ENCODE results near the gene ERG. TPM values are rescaled to one million over a fixed set of nuclear protein-coding genes. Genes with fewer than 3 reads are reported as not detected.

Gene ERG
- total RNA-seq, 1 donor from 2014 or later, result not detected

- Mint-ChIP-seq H3K36me3 (ENCODE audit: insufficient read depth) (no peaks in the 10 kb centered on the region), H3K27me3 (peaks cover 9% of the 10 kb centered on the region), H3K4me3 (ENCODE audit: low read depth) (no peak overlapping the region), H3K9me3 (ENCODE audit: low read depth) (no peaks in the 10 kb centered on the region), H3K27ac (no peak overlapping the region), H3K4me1 (ENCODE audit: low read depth) (peaks cover 5% of the 10 kb centered on the region)
- TF ChIP-seq CTCF (IDR thresholded peaks at IDR 0.05; ENCODE audit: unreplicated experiment), result no peak
- DNase-seq (ENCODE audit: low spot score, unreplicated experiment), result no peak
These were observed 4.0 kb downstream of the ERG start for GRCh38 chr21:38494251-38494642.

DNA sequence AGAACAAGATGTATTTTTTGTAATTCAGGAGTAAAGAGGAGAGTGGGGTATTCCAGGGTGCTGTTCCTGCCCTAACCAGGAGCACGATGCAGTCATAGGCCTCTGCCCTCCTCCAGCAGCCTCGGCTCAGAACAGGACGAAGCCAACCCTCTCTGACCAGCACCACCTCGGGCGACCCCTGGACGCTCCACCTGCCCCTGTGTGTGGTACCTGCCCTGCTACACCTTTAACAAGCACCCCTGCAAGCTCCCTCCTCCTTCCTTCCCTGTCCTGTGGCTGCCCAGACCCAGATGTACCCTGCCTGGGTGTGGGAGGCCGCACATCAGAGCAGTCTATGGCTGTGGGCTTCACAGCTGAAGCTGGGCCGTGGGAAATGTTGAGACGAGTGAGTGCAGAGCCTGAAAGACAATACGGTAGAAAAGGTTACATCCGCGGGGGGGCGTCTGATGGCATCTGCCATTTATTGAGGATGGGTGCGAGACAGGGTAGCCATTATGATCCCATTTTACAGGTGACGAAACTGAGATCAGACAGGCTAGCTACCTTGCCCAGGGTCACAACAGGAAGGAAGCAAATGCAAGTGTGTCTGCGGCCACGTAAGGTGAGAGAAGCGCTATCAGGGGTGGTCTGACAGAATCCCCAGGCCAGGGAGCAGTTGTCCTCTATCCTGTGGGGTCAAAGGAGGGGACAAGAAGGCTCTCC, 4.6 kb downstream of the ERG start:
- H3K27ac Mint-ChIP-seq, result no peak overlapping the region
- no peaks in the 10 kb centered on the region for H3K36me3 Mint-ChIP-seq (ENCODE audit: insufficient read depth)
- no peak for TF ChIP-seq CTCF (IDR thresholded peaks at IDR 0.05; ENCODE audit: unreplicated experiment)
- no peak overlapping the region for H3K4me3 Mint-ChIP-seq (ENCODE audit: low read depth)
- no peak for DNase-seq (ENCODE audit: low spot score, unreplicated experiment)
- H3K9me3 Mint-ChIP-seq (ENCODE audit: low read depth), result no peaks in the 10 kb centered on the region
- peaks cover 9% of the 10 kb centered on the region for H3K27me3 Mint-ChIP-seq
- H3K4me1 Mint-ChIP-seq (ENCODE audit: low read depth), result peaks cover 11% of the 10 kb centered on the region

- Mint-ChIP-seq H3K27me3 (peaks cover 3% of the 10 kb centered on the region), H3K27ac (no peak overlapping the region), H3K9me3 (ENCODE audit: low read depth) (no peaks in the 10 kb centered on the region), H3K4me3 (ENCODE audit: low read depth) (no peak overlapping the region), H3K4me1 (ENCODE audit: low read depth) (peaks cover 22% of the 10 kb centered on the region), H3K36me3 (ENCODE audit: insufficient read depth) (no peaks in the 10 kb centered on the region)
- no peak for DNase-seq (ENCODE audit: low spot score, unreplicated experiment)
- TF ChIP-seq CTCF (IDR thresholded peaks at IDR 0.05; ENCODE audit: unreplicated experiment), result no peak
These were observed 6.3 kb downstream of the ERG start for GRCh38 chr21:38492007-38492406.

DNA sequence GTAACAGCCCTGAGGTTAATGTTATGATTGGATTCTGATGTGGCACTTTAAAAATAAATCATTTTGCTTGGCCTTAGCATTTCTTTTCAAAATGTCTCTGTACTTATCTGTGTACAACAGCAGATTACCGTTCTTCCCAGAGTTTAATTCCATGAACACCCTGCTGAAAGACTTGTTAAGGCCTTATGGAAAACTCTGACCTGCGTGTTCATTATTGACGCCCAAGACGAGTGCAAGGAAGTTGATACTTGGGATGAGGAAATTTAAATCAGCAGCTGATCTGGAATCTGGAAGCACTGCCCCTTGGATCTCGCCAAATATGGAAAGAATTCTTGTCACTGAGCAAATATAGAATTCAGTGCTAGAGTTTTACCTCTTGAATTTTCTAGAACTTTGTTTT, 6.7 kb downstream of the ERG start:
- H3K4me1 Mint-ChIP-seq (ENCODE audit: low read depth), result peaks cover 22% of the 10 kb centered on the region
- DNase-seq (ENCODE audit: low spot score, unreplicated experiment), result no peak
- no peaks in the 10 kb centered on the region for H3K9me3 Mint-ChIP-seq (ENCODE audit: low read depth)
- no peak overlapping the region for H3K27ac Mint-ChIP-seq
- H3K27me3 Mint-ChIP-seq, result peaks cover 3% of the 10 kb centered on the region
- TF ChIP-seq CTCF (IDR thresholded peaks at IDR 0.05; ENCODE audit: unreplicated experiment), result no peak
- no peak overlapping the region for H3K4me3 Mint-ChIP-seq (ENCODE audit: low read depth)
- H3K36me3 Mint-ChIP-seq (ENCODE audit: insufficient read depth), result no peaks in the 10 kb centered on the region

DNA sequence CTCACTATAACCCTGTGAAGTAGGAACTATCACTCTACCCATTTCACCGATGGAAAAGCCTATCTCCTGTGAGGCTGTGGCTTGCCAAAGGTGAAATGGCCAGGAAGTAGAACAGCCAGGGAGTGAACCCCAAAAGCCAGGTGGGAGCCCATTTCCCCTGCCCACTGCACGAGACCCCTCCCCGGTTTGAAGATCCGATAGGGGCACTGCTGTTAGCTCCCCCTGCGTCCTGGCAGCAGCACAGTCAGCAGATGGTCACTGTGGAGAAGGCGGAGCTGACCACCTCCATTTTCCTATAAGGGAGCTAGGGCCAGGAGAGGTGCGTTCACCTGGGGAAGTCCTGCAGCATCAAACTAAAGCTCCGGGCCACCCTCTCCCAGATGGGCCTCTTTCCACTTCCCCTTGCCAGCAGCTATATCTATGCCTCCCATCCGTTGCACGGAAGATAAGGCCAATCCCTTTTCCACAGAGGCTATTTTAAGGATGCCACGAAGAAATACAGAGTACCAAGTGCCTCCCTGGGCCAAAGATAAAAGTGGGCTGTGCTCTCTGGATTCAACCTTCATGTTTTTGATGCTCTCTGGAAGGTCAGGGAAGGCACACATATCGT, 7.8 kb downstream of the ERG start:
- no peak overlapping the region for H3K27ac Mint-ChIP-seq
- peaks cover 25% of the 10 kb centered on the region for H3K4me1 Mint-ChIP-seq (ENCODE audit: low read depth)
- TF ChIP-seq CTCF (IDR thresholded peaks at IDR 0.05; ENCODE audit: unreplicated experiment), result no peak

More for the DNA sequence above, 7.8 kb downstream of the ERG start:
- Mint-ChIP-seq H3K9me3 (ENCODE audit: low read depth) (no peaks in the 10 kb centered on the region), H3K4me3 (ENCODE audit: low read depth) (no peak overlapping the region), H3K36me3 (ENCODE audit: insufficient read depth) (no peaks in the 10 kb centered on the region), H3K27me3 (peaks cover 3% of the 10 kb centered on the region)
- no peak for DNase-seq (ENCODE audit: low spot score, unreplicated experiment)
